Fibroblast of the conjunctiva (primary cell): ENCODE data around the gene ZNF891.

Experiments
- DNase-seq: peaks from one replicate; pipeline ENCODE4 v3.0.0-alpha.2; 2010; ENCODE audit warnings: low read depth

The ZNF891 gene

GRCh38 chr12:133130038-133130807 lies at the start of gene ZNF891, which contains the start of gene ZNF10:
Gene ZNF891, minus strand, starts transcription at chr12:133130274. Its CDS starts 8,356 bp downstream, at chr12:133121918.
Gene ZNF10, plus strand, starts transcription at chr12:133130627. Its CDS starts 13,866 bp downstream, at chr12:133144493.
- DNase-seq: peak; percentile 93

GRCh38 chr12:133174901-133175300 lies 44.8 kb upstream of the ZNF891 start:
- no peak for DNase-seq

GRCh38 chr12:133172491-133172890 lies 42.4 kb upstream of the ZNF891 start:
- DNase-seq: no peak

- no peak for DNase-seq
Measured at GRCh38 chr12:133165776-133166175, 35.7 kb upstream of the ZNF891 start.

GRCh38 chr12:133156125-133156690 lies 26.1 kb upstream of the ZNF891 start:
- DNase-seq: no peak

GRCh38 chr12:133145981-133146380 lies 15.9 kb upstream of the ZNF891 start:
- DNase-seq: no peak

GRCh38 chr12:133135747-133136146 lies 5.7 kb upstream of the ZNF891 start:
- no peak for DNase-seq

GRCh38 chr12:133130808-133131128 lies 694 bp upstream of the ZNF891 start:
- DNase-seq: no peak

- DNase-seq: no peak
Measured at GRCh38 chr12:133129368-133130037, 571 bp downstream of the ZNF891 start.

GRCh38 chr12:133124674-133125073 lies 5.4 kb downstream of the ZNF891 start:
- no peak for DNase-seq

GRCh38 chr12:133120385-133121191 lies 9.5 kb downstream of the ZNF891 start:
- DNase-seq: no peak

GRCh38 chr12:133108150-133108549 lies 21.9 kb downstream of the ZNF891 start:
- no peak for DNase-seq

- DNase-seq: no peak
Measured at GRCh38 chr12:133107121-133107520, 23.0 kb downstream of the ZNF891 start.

- DNase-seq: no peak
Measured at GRCh38 chr12:133106253-133106652, 23.8 kb downstream of the ZNF891 start.

- no peak for DNase-seq
Measured at GRCh38 chr12:133105620-133106019, 24.5 kb downstream of the ZNF891 start.

GRCh38 chr12:133083345-133083744 lies 46.7 kb downstream of the ZNF891 start:
- no peak for DNase-seq

- no peak for DNase-seq
Measured at GRCh38 chr12:133081159-133081780, 48.8 kb downstream of the ZNF891 start.

- DNase-seq: peak; percentile 95
Measured at GRCh38 chr12:133080368-133081158, 49.5 kb downstream of the ZNF891 start, which contains the start of gene ZNF140. Gene ZNF140, plus strand, starts transcription at chr12:133080923. Its CDS starts 398 bp downstream, at chr12:133081321.

- peak; percentile 99 for DNase-seq
Measured at GRCh38 chr12:133080026-133080367, 50.1 kb downstream of the ZNF891 start.

- DNase-seq: no peak
Measured at GRCh38 chr12:133073836-133074235, 56.2 kb downstream of the ZNF891 start.

GRCh38 chr12:133063556-133063955 lies 66.5 kb downstream of the ZNF891 start:
- DNase-seq: no peak
